BLaER1 treated with 17β-estradiol and CSF1 and Interleukin-3, amounts not matched to agents 10 nM and 100 nM (cell line): Measurements from ENCODE around the gene SYPL2.

Experiments
- H3K27ac ChIP-seq, 11 experiments: shearing (Covaris generic); formaldehyde crosslinking; 2 replicates each; pipeline ENCODE4 v1.8.1; 2022
- H3K27me3 ChIP-seq, 11 experiments: shearing (Covaris generic); formaldehyde crosslinking; 2 replicates each; pipeline ENCODE4 v1.8.1; 2022
- H3K36me3 ChIP-seq, 11 experiments: shearing (Covaris generic); formaldehyde crosslinking; 2 replicates each; pipeline ENCODE4 v1.8.1; 2022
- H3K4me1 ChIP-seq, 10 experiments: shearing (Covaris generic); formaldehyde crosslinking; 2 replicates each; pipeline ENCODE4 v1.8.1; 2022
- H3K4me2 ChIP-seq, 11 experiments: shearing (Covaris generic); formaldehyde crosslinking; 2 replicates each; pipeline ENCODE4 v1.8.1; 2022
- H3K4me3 ChIP-seq, 10 experiments: shearing (Covaris generic); formaldehyde crosslinking; 2 replicates each; pipeline ENCODE4 v1.8.1; 2022
- H3K9ac ChIP-seq, 11 experiments: shearing (Covaris generic); formaldehyde crosslinking; 2 replicates each; pipeline ENCODE4 v1.8.1; 2022
- H3K9me3 ChIP-seq, 11 experiments: shearing (Covaris generic); formaldehyde crosslinking; replicated peaks in 1 of 11; 2 replicates each; pipeline ENCODE4 v1.8.1; 2022
- H4K20me1 ChIP-seq, 11 experiments: shearing (Covaris generic); formaldehyde crosslinking; 2 replicates each; pipeline ENCODE4 v1.8.1; 2022
- Cebpa-rat ChIP-seq, 11 experiments: shearing (Covaris generic); IDR thresholded peaks; 2 replicates each; pipeline ENCODE4 v1.8.1; 2022

SYPL2 gene

GRCh38 chr1:109483672-109484518, 17.5 kb downstream of the SYPL2 start, which contains the start of gene ATXN7L2:
Gene ATXN7L2 (plus strand): TSS chr1:109483905. CDS start chr1:109483954, 49 bp downstream.
- Histone ChIP-seq H3K27ac (peak within 1 kb of the TSS; percentile 94 to 100 (median 99)), H3K9me3 (no peaks in the 10 kb centered on the region), H3K36me3 (peaks cover 14 to 34% (median 32%) of the 10 kb centered on the region in 11 experiments), H4K20me1 (peaks cover 0 to 28% (median 0%) of the 10 kb centered on the region in 11 experiments; a peak in 2 of 22 replicates), H3K9ac (peak within 1 kb of the TSS; percentile 94 to 100 (median 99)), H3K4me1 (peaks cover 18 to 37% (median 32%) of the 10 kb centered on the region in 10 experiments), H3K4me2 (peak within 1 kb of the TSS; percentile 94 to 99 (median 97)), H3K4me3 (peak within 1 kb of the TSS; percentile 68 to 87 (median 82)), H3K27me3 (no peaks in the 10 kb centered on the region)
- TF ChIP-seq Cebpa-rat (IDR thresholded peaks at IDR 0.05): no peak

DNA sequence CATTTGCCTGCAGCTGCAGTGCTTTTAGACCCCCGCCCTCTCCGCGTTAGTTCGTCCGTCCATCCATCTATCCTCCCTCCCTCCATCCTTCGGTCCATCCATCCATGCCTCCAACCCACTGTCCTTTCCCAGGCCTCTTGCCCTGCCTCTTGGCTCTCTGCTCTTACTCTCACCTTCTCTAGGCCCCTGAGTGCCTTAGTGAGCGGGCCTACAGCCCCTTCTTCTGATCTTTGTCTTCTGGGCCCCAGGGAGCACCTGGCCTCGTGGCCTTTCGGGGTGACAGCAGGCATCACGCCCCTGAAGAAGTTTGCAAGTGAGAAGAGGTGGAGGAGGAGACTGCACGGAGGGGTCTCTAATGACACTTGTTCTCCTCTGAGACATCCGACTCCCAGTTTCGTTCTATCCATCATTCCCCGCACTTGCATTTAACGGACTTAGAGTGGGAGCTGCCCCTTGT, 18.2 kb downstream of the SYPL2 start:
- H3K9me3 ChIP-seq: no peaks in the 10 kb centered on the region
- no peak for TF ChIP-seq Cebpa-rat (IDR thresholded peaks at IDR 0.05)
- H3K27me3 ChIP-seq: no peaks in the 10 kb centered on the region
- peak overlapping the region; percentile 94 to 100 (median 99) for H3K9ac ChIP-seq
- H3K27ac ChIP-seq: peak overlapping the region in 10 of 11 experiments; percentile 94 to 100 (median 99); a peak in 19 of 22 replicates
- H3K4me3 ChIP-seq: peak overlapping the region; percentile 68 to 87 (median 82)
- peak overlapping the region; percentile 84 to 99 (median 96) for H3K4me2 ChIP-seq
- H4K20me1 ChIP-seq: peaks cover 0 to 32% (median 0%) of the 10 kb centered on the region in 11 experiments; a peak in 3 of 22 replicates
- H3K36me3 ChIP-seq: peaks cover 18 to 41% (median 39%) of the 10 kb centered on the region in 11 experiments
- H3K4me1 ChIP-seq: peaks cover 17 to 44% (median 38%) of the 10 kb centered on the region in 10 experiments

GRCh38 chr1:109485001-109485400, 18.7 kb downstream of the SYPL2 start:
- peak overlapping the region in 8 of 11 experiments; percentile 94 to 100 (median 99); a peak in 16 of 22 replicates for H3K27ac ChIP-seq
- H3K4me3 ChIP-seq: peak overlapping the region; percentile 68 to 87 (median 82); a peak in 19 of 20 replicates
- H3K9ac ChIP-seq: peak overlapping the region in 10 of 11 experiments; percentile 94 to 100 (median 99); a peak in 20 of 22 replicates
- TF ChIP-seq Cebpa-rat (IDR thresholded peaks at IDR 0.05): no peak
- H3K4me2 ChIP-seq: peak overlapping the region; percentile 84 to 99 (median 96)
- H4K20me1 ChIP-seq: peaks cover 0 to 36% (median 0%) of the 10 kb centered on the region in 11 experiments; a peak in 4 of 22 replicates
- H3K9me3 ChIP-seq: no peaks in the 10 kb centered on the region
- H3K4me1 ChIP-seq: peaks cover 17 to 48% (median 43%) of the 10 kb centered on the region in 10 experiments
- H3K27me3 ChIP-seq: no peaks in the 10 kb centered on the region
- H3K36me3 ChIP-seq: peaks cover 18 to 45% (median 44%) of the 10 kb centered on the region in 11 experiments

GRCh38 chr1:109487261-109487660, 20.9 kb downstream of the SYPL2 start:
- Histone ChIP-seq H3K36me3 (peaks cover 18 to 68% (median 63%) of the 10 kb centered on the region in 11 experiments), H3K4me3 (no peak overlapping the region), H3K27ac (no peak overlapping the region), H4K20me1 (peaks cover 0 to 43% (median 6%) of the 10 kb centered on the region in 11 experiments; a peak in 7 of 22 replicates), H3K4me1 (peaks cover 17 to 53% (median 49%) of the 10 kb centered on the region in 10 experiments), H3K9me3 (no peaks in the 10 kb centered on the region), H3K9ac (0 out of 22 replicates have a peak overlapping the region, but pooled peaks of 1 of the 11 experiments have one; percentile 3), H3K4me2 (no peak overlapping the region), H3K27me3 (no peaks in the 10 kb centered on the region)
- TF ChIP-seq Cebpa-rat (IDR thresholded peaks at IDR 0.05): no peak

DNA sequence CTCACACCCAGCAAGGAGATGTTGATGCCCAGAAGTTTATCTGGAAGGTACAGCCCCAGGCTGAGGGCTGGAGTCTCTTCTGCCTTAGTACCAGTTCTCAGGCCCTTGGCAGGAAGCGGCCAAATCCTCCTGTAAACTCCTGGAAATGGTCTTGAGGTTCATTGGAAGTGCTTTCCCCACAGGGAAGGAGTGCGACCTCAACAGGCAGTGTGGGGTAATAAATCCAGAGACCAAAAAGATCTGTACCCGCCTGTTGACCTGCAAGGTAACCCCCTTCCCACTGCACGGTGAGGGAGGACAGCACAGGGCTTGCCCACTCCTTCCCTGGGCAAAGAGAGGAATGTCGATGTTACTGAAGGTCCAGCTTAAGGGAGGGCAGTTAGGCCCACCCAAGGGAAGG, 21.9 kb downstream of the SYPL2 start:
- no peak overlapping the region for H3K27ac ChIP-seq
- peaks cover 18 to 77% (median 65%) of the 10 kb centered on the region in 11 experiments for H3K36me3 ChIP-seq
- peak overlapping the region in 2 of 11 experiments; percentile 59 to 69; a peak in 2 of 22 replicates for H3K4me2 ChIP-seq
- H3K27me3 ChIP-seq: no peaks in the 10 kb centered on the region
- H3K4me1 ChIP-seq: peaks cover 22 to 59% (median 52%) of the 10 kb centered on the region in 10 experiments
- peak overlapping the region in 4 of 11 experiments; percentile 10 to 61 (median 54); a peak in 5 of 22 replicates for H3K9ac ChIP-seq
- no peak overlapping the region for H3K4me3 ChIP-seq
- H4K20me1 ChIP-seq: peaks cover 0 to 50% (median 6%) of the 10 kb centered on the region in 11 experiments; a peak in 7 of 22 replicates
- no peak for TF ChIP-seq Cebpa-rat (IDR thresholded peaks at IDR 0.05)
- H3K9me3 ChIP-seq: no peaks in the 10 kb centered on the region

GRCh38 chr1:109488696-109489095, 22.4 kb downstream of the SYPL2 start:
- Histone ChIP-seq H3K9ac (peak overlapping the region in 9 of 11 experiments; percentile 3 to 61 (median 44); a peak in 9 of 22 replicates), H3K4me3 (no peak overlapping the region), H3K9me3 (no peaks in the 10 kb centered on the region), H3K36me3 (peaks cover 18 to 78% (median 65%) of the 10 kb centered on the region in 11 experiments), H3K4me1 (peaks cover 27 to 62% (median 55%) of the 10 kb centered on the region in 10 experiments), H3K4me2 (peak overlapping the region in 8 of 11 experiments; percentile 6 to 69 (median 50); a peak in 13 of 22 replicates), H3K27me3 (no peaks in the 10 kb centered on the region), H4K20me1 (peaks cover 0 to 52% (median 6%) of the 10 kb centered on the region in 11 experiments; a peak in 7 of 22 replicates), H3K27ac (peak overlapping the region in 1 of 11 experiments; percentile 10; a peak in 1 of 22 replicates)
- TF ChIP-seq Cebpa-rat (IDR thresholded peaks at IDR 0.05): no peak

DNA sequence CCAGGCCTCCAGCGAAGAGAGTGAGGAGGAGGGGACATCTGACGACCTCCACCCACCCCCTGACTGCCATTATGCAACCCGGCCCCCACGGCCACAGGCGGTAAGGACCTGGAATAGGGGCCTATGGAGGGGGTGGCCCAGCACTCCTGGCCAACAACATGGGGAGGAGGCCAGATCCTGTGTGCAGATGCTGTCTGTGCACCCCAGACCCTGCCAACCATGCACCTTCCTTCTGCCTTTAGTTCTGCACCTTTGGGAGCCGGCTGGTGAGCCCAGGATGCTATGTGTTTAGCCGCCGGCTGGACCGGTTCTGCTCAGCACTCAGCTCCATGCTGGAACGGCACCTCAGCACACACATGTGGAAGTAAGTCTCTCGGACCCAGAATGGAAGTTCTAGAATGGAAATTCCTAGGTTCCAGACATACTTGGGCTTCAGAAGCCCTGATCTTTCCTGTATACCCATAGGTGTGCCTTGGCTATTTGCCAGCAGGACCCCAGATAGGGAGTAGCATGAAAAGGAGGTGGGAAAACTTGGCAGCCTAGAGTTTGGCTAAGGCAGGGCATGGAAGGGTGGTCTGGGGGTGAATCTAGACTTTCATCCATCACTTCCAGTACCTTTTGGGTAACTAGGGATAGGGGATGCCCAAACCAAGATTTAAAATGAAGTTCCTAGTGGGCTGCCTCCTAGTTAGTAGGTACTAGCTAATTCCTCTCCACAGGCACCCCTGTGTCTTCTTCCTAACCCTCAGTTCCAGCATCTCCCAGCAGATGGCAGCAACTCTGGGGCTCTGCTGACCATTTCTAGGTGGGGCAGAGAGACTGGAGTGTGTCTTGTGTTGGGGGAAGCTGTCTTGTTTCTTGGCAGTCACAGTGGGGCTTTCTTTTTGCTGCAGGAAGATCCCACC, 23.9 kb downstream of the SYPL2 start:
- peak overlapping the region in 5 of 11 experiments; percentile 26 to 69 (median 59); a peak in 7 of 22 replicates for H3K4me2 ChIP-seq
- H3K36me3 ChIP-seq: peaks cover 18 to 78% (median 66%) of the 10 kb centered on the region in 11 experiments
- H3K27ac ChIP-seq: no peak overlapping the region
- no peaks in the 10 kb centered on the region for H3K27me3 ChIP-seq
- no peak overlapping the region for H3K4me3 ChIP-seq
- H3K9me3 ChIP-seq: no peaks in the 10 kb centered on the region
- TF ChIP-seq Cebpa-rat (IDR thresholded peaks at IDR 0.05): no peak
- peak overlapping the region in 7 of 11 experiments; percentile 3 to 61 (median 42); a peak in 8 of 22 replicates for H3K9ac ChIP-seq
- H3K4me1 ChIP-seq: peaks cover 26 to 61% (median 56%) of the 10 kb centered on the region in 10 experiments
- peaks cover 0 to 59% (median 14%) of the 10 kb centered on the region in 11 experiments; a peak in 12 of 22 replicates for H4K20me1 ChIP-seq

- H4K20me1 ChIP-seq: peaks cover 0 to 59% (median 19%) of the 10 kb centered on the region in 11 experiments; a peak in 14 of 22 replicates
- H3K27ac ChIP-seq: no peak overlapping the region
- no peaks in the 10 kb centered on the region for H3K27me3 ChIP-seq
- TF ChIP-seq Cebpa-rat (IDR thresholded peaks at IDR 0.05): no peak
- peaks cover 22 to 79% (median 71%) of the 10 kb centered on the region in 11 experiments for H3K36me3 ChIP-seq
- H3K9me3 ChIP-seq: no peaks in the 10 kb centered on the region
- peaks cover 26 to 61% (median 56%) of the 10 kb centered on the region in 10 experiments for H3K4me1 ChIP-seq
- no peak overlapping the region for H3K4me3 ChIP-seq
- 0 out of 22 replicates have a peak overlapping the region, but pooled peaks of 1 of the 11 experiments have one; percentile 16 for H3K9ac ChIP-seq
- no peak overlapping the region for H3K4me2 ChIP-seq
Observed at GRCh38 chr1:109490934-109491302, 24.6 kb downstream of the SYPL2 start.
